Motor neuron (in vitro differentiated cells): ENCODE results near the gene CPAMD8. TPM values are rescaled to one million over a fixed set of nuclear protein-coding genes. Genes with fewer than 3 reads are reported as not detected.

Experiments used
- ATAC-seq, 8 experiments: fragments of 200-7000 bp; cut with Tn5 transposase; replicated peaks in 6 of 8; 2 replicates each; pipeline ENCODE4 v1.8.0; 2021; ENCODE audit warnings: mild to moderate bottlenecking in 8 of 8, moderate library complexity in 8 of 8
- H3K27ac ChIP-seq, 2 donors: fragments of 250-450 bp; sonication (Bioruptor Pico); 2 replicates each; pipeline ENCODE4 v1.9.0; 2021; ENCODE audit warnings: antibody characterized with exemption in 2 of 2, mild to moderate bottlenecking in 2 of 2, moderate library complexity in 1 of 2
- H3K4me1 ChIP-seq, 2 donors: fragments of 250-450 bp; sonication (Bioruptor Pico); replicated peaks in 1 of 2; 2 replicates each; pipeline ENCODE4 v1.6.1; 2021; ENCODE audit warnings: antibody characterized with exemption in 2 of 2, mild to moderate bottlenecking in 2 of 2, moderate library complexity in 1 of 2
- H3K4me3 ChIP-seq, 5 donors: fragments of 250-450 bp; sonication (Bioruptor Pico); 2 replicates each; pipeline ENCODE4 v1.9.0; 2021; ENCODE audit warnings: antibody characterized with exemption in 5 of 5, mild to moderate bottlenecking in 5 of 5, moderate library complexity in 4 of 5
- WGBS, 10 experiments: fragments of 450-650 bp; shearing (Covaris generic); methylation state at CpG; one replicate each; pipeline ENCODE4 v1.0.0; 2022; 5-methylcytosine and 5-hydroxymethylcytosine counted together
- in situ Hi-C, 9 experiments: fragments of 400-800 bp; cut with MboI; loops; one replicate each; pipeline ENCODE4 v1.15.0; 2021; ENCODE audit warnings: low sequenced_read_pairs in 9 of 9, low pct_unique_long_range_greater_than_20kb in 2 of 9; ENCODE audit not compliant: unreplicated experiment in 9 of 9
- total RNA-seq, 8 experiments: library from RNA; unstranded; fragments of 300-600 nt; gene quantifications; 2 replicates each; pipeline versions ENCODE4 v1.2.3 to v1.2.4, GENCODE V29; 2022

The CPAMD8 gene
- total RNA-seq, 8 experiments from 2014 or later: 0.36 to 6.5 (median 3.6) TPM

GRCh38 chr19:16898361-16899015 lies 128.1 kb downstream of the CPAMD8 start:
- Histone ChIP-seq H3K4me1 (peaks cover 24 to 33% of the 10 kb centered on the region in 2 donors), H3K4me3 (no peak overlapping the region), H3K27ac (no peak overlapping the region)
- ATAC-seq: no peak
- in situ Hi-C loops: no loop called here
- WGBS, 10 experiments: 71 to 100% (median 100%) methylated on average over 1 to 3 of the region's 12 CpGs; no CpG with 5 or more reads in 3 of the 10 experiments

- H3K4me3 ChIP-seq: peak overlapping the region; percentile 38 to 55 (median 41)
- 4 to 48% (median 17%) methylated on average over 5 to 9 of the region's 30 CpGs; no CpG with 5 or more reads in 6 of the 10 experiments for WGBS, 10 experiments
- no peak for ATAC-seq
Measured at GRCh38 chr19:16897856-16898161, 128.8 kb downstream of the CPAMD8 start.

GRCh38 chr19:16897029-16897855 lies 129.4 kb downstream of the CPAMD8 start:
- H3K4me3 ChIP-seq: peak overlapping the region; percentile 38 to 55 (median 49)
- H3K4me1 ChIP-seq: peaks cover 23 to 27% of the 10 kb centered on the region in 2 donors
- peak; percentile 83 to 92 (median 88) for ATAC-seq
- in situ Hi-C loops: no loop called here
- H3K27ac ChIP-seq: peak overlapping the region; percentile 12 to 35
- WGBS, 10 experiments: 5% methylated on average over 4 of the region's 68 CpGs; no CpG with 5 or more reads in 9 of the 10 experiments

More at GRCh38 chr19:16897856-16898161, 128.8 kb downstream of the CPAMD8 start:
- Histone ChIP-seq H3K27ac (peak overlapping the region; percentile 12 to 35), H3K4me1 (peaks cover 27 to 33% of the 10 kb centered on the region in 2 donors)
- in situ Hi-C loops: no loop called here

GRCh38 chr19:16896146-16897028 lies 130.2 kb downstream of the CPAMD8 start:
- no CpG with 5 or more reads among the region's 66 CpGs for WGBS, 10 experiments
- Histone ChIP-seq H3K4me1 (peaks cover 14 to 18% of the 10 kb centered on the region in 2 donors), H3K4me3 (peak overlapping the region; percentile 32 to 51 (median 49)), H3K27ac (peak overlapping the region; percentile 39 to 69)
- in situ Hi-C loops: no loop called here
- peak; percentile 5 to 49 (median 40) for ATAC-seq

GRCh38 chr19:16895467-16896145 lies 131.0 kb downstream of the CPAMD8 start:
- 4 to 93% (median 71%) methylated on average over 2 to 11 of the region's 30 CpGs; no CpG with 5 or more reads in 1 of the 10 experiments for WGBS, 10 experiments
- Histone ChIP-seq H3K4me1 (peaks cover 10 to 13% of the 10 kb centered on the region in 2 donors), H3K4me3 (peak overlapping the region in 4 of 5 donors; percentile 37 to 51 (median 49)), H3K27ac (peak overlapping the region in 1 of 2 donors; percentile 69)
- in situ Hi-C loops: no loop called here
- ATAC-seq: peak in 1 of 8 experiments; percentile 1

- WGBS, 10 experiments: 20 to 80% (median 67%) methylated on average over 1 to 3 of the region's 7 CpGs; no CpG with 5 or more reads in 6 of the 10 experiments
- in situ Hi-C loops: no loop called here
- no peak overlapping the region for H3K4me3 ChIP-seq
- H3K27ac ChIP-seq: no peak overlapping the region
- H3K4me1 ChIP-seq: peaks cover 10 to 13% of the 10 kb centered on the region in 2 donors
- no peak for ATAC-seq
Measured at GRCh38 chr19:16894080-16894479, 132.5 kb downstream of the CPAMD8 start.

- Histone ChIP-seq H3K4me3 (no peak overlapping the region), H3K4me1 (peaks cover 10 to 13% of the 10 kb centered on the region in 2 donors), H3K27ac (no peak overlapping the region)
- in situ Hi-C loops: no loop called here
- WGBS, 10 experiments: 57 to 81% (median 79%) methylated on average over 2 to 8 of the region's 14 CpGs; no CpG with 5 or more reads in 5 of the 10 experiments
- ATAC-seq: no peak
Measured at GRCh38 chr19:16893686-16893989, 133.0 kb downstream of the CPAMD8 start.

- WGBS, 10 experiments: 54 to 100% (median 86%) methylated on average over 1 to 5 of the region's 19 CpGs; no CpG with 5 or more reads in 4 of the 10 experiments
- ATAC-seq: no peak
- peaks cover 10% of the 10 kb centered on the region in 2 donors for H3K4me1 ChIP-seq
- no peak overlapping the region for H3K27ac ChIP-seq
- in situ Hi-C loops: no loop called here
- H3K4me3 ChIP-seq: no peak overlapping the region
Measured at GRCh38 chr19:16892868-16893685, 133.5 kb downstream of the CPAMD8 start.

GRCh38 chr19:16892436-16892835 lies 134.2 kb downstream of the CPAMD8 start:
- Histone ChIP-seq H3K27ac (no peak overlapping the region), H3K4me1 (peaks cover 12 to 14% of the 10 kb centered on the region in 2 donors), H3K4me3 (no peak overlapping the region)
- ATAC-seq: no peak
- in situ Hi-C loops: no loop called here
- no CpG with 5 or more reads among the region's 4 CpGs for WGBS, 10 experiments

- in situ Hi-C loops: no loop called here
- 74 to 93% (median 90%) methylated on average over 2 to 7 of the region's 12 CpGs; no CpG with 5 or more reads in 5 of the 10 experiments for WGBS, 10 experiments
- Histone ChIP-seq H3K4me3 (no peak overlapping the region), H3K4me1 (peaks cover 15 to 18% of the 10 kb centered on the region in 2 donors), H3K27ac (no peak overlapping the region)
- ATAC-seq: no peak
Measured at GRCh38 chr19:16891696-16892382, 134.8 kb downstream of the CPAMD8 start.

- H3K4me3 ChIP-seq: no peak overlapping the region
- peaks cover 18 to 20% of the 10 kb centered on the region in 2 donors for H3K4me1 ChIP-seq
- 43 to 100% (median 80%) methylated on average over 1 to 12 of the region's 24 CpGs; no CpG with 5 or more reads in 3 of the 10 experiments for WGBS, 10 experiments
- H3K27ac ChIP-seq: no peak overlapping the region
- in situ Hi-C loops: no loop called here
- no peak for ATAC-seq
Measured at GRCh38 chr19:16890461-16891184, 136.0 kb downstream of the CPAMD8 start.
